SU-DHL-6 (cell line): ENCODE data around the gene HSPA5.

ENCODE experiments used
- CTCF ChIP-seq: fragments of 200-600 bp; sonication (generic); IDR thresholded peaks from one replicate; pipeline ENCODE4 v1.5.1; 2017; ENCODE audit warnings: antibody characterized with exemption, mild to moderate bottlenecking, low read length, moderate library complexity; ENCODE audit not compliant: insufficient read depth, poor library complexity, severe bottlenecking
- EZH2phosphoT487 ChIP-seq: fragments of 200-600 bp; sonication (generic), shearing (Covaris generic); conservative IDR thresholded peaks from 2 replicates; pipeline ENCODE4 v1.6.1; 2018; ENCODE audit warnings: mild to moderate bottlenecking, antibody characterized with exemption, low read length, moderate library complexity, mixed read lengths

GRCh38 chr9:125241863-125242739 lies 958 bp upstream of the HSPA5 start:
- TF ChIP-seq CTCF (no peak), EZH2phosphoT487 (no peak)
